Stimulated activated CD4-positive, alpha-beta T cell treated with anti-CD3 and anti-CD28 coated beads, Interleukin-12 subunit alpha, Interleukin-12 subunit beta, amount 100 ng/mL, for 4 hours (primary cell): Measurements from ENCODE around the gene ZNF420.

Source experiments
- DNase-seq: peaks from one replicate; pipeline ENCODE4 v3.0.0-alpha.2; 2020

Gene ZNF420

GRCh38 chr19:37160153-37160552 is 81.9 kb downstream of the ZNF420 start:
- DNase-seq, result no peak

- DNase-seq, result no peak
Observed at GRCh38 chr19:37165635-37166034, 87.4 kb downstream of the ZNF420 start.

GRCh38 chr19:37172368-37173366 is 94.4 kb downstream of the ZNF420 start, which contains the start of gene ZNF585A:
TSS of gene ZNF585A (minus strand) at chr19:37172695. CDS start at chr19:37169910, 2,785 bp downstream.
- peak; percentile 79 for DNase-seq
